ENCODE data around the gene CREB1.

CREB1 gene

DNA sequence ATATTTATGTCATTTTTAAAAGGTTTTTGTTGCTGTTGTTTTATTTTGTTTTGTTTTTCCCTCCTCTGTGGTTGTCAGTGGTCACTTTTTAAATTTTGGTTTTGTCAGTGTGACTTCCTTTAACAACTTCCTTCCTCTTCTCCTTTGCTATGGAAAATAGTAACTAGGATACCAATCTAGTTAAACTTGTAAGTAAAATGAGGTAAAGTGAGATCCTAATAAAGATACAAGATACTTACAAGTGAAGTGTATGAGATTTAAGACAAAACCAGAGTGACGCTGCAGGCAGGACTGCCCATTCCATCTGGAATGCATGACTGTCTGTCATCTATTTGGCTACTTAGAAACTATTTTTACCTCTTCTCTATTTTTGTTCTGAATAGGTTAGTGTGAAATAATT, 30.6 kb upstream of the CREB1 start:
- H3K79me2 ChIP-seq (ENCODE audit: low read length) = no peaks in the 10 kb centered on the region
- no peak overlapping the region for H3K9ac ChIP-seq (ENCODE audit: low read length)
- H3K4me2 ChIP-seq (ENCODE audit: low read length) = no peak overlapping the region
- no peak overlapping the region for H3K27ac ChIP-seq (ENCODE audit: low read length)
- no peaks in the 10 kb centered on the region for H3K27me3 ChIP-seq (ENCODE audit: low read depth, low read length)
- no peaks in the 10 kb centered on the region for H3K36me3 ChIP-seq (replicated peaks; ENCODE audit: low read depth, low read length)
- no peak overlapping the region for H3K4me3 ChIP-seq (ENCODE audit: low read length)
- H3K9me3 ChIP-seq (ENCODE audit: insufficient read depth, low read length) = no peaks in the 10 kb centered on the region
- peaks cover 22% of the 10 kb centered on the region for H3K4me1 ChIP-seq (ENCODE audit: low read length)
- no peaks in the 10 kb centered on the region for H4K20me1 ChIP-seq (ENCODE audit: insufficient read depth, low read length)
- H2AFZ ChIP-seq (ENCODE audit: low read depth, low read length) = no peak overlapping the region
- TF ChIP-seq EZH2phosphoT487 (IDR thresholded peaks at IDR 0.05; ENCODE audit: low read depth) = no peak
- TF ChIP-seq, protein P1, sequence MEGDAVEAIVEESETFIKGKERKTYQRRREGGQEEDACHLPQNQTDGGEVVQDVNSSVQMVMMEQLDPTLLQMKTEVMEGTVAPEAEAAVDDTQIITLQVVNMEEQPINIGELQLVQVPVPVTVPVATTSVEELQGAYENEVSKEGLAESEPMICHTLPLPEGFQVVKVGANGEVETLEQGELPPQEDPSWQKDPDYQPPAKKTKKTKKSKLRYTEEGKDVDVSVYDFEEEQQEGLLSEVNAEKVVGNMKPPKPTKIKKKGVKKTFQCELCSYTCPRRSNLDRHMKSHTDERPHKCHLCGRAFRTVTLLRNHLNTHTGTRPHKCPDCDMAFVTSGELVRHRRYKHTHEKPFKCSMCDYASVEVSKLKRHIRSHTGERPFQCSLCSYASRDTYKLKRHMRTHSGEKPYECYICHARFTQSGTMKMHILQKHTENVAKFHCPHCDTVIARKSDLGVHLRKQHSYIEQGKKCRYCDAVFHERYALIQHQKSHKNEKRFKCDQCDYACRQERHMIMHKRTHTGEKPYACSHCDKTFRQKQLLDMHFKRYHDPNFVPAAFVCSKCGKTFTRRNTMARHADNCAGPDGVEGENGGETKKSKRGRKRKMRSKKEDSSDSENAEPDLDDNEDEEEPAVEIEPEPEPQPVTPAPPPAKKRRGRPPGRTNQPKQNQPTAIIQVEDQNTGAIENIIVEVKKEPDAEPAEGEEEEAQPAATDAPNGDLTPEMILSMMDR (IDR thresholded peaks at IDR 0.05; ENCODE audit: low read depth, low read length) = no peak

DNA sequence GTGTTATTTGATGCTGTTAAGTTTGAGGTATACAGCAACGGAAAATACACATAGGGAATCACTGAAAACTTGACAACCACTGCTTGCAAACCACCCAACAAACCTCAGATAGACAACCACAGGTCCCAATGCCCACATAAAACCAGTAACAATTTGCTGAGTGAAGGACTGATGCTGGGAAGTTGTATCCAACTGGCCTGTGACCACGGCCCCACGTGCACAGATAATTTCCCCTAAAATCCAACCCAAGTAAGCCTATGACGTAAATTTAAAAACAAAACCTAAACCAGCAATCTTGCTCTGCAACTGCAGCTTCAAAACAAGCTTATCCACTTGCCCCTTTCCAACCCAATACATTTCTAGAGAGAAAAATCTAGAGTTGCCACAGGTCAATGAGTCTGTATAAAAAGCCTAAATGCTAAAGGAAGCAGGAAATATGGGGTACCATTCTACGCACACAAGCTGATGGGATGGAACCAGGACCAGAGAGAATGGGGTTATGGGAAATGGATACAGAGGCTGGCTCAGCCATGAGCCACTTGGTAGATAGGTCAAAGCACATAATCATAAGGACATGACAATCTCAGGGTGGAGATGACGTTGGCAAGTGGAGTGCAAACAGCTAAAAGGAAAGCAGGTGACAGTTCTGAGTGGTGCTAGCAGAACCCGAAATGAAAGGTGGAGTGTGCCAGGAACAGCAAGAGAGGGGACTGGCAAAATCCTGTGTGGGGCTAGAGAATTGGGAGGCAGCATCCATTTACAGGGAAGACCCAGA, 27.8 kb upstream of the CREB1 start:
- H3K27me3 ChIP-seq (ENCODE audit: low read depth, low read length) = no peaks in the 10 kb centered on the region
- TF ChIP-seq, protein P1 (IDR thresholded peaks at IDR 0.05; ENCODE audit: low read depth, low read length) = no peak
- TF ChIP-seq EZH2phosphoT487 (IDR thresholded peaks at IDR 0.05; ENCODE audit: low read depth) = no peak
- peak overlapping the region; percentile 50; the same call in 1 of the 2 replicates for H3K4me2 ChIP-seq (ENCODE audit: low read length)
- H2AFZ ChIP-seq (ENCODE audit: low read depth, low read length) = no peak overlapping the region
- no peaks in the 10 kb centered on the region for H4K20me1 ChIP-seq (ENCODE audit: insufficient read depth, low read length)
- no peak overlapping the region for H3K9ac ChIP-seq (ENCODE audit: low read length)
- H3K27ac ChIP-seq (ENCODE audit: low read length) = no peak overlapping the region
- no peaks in the 10 kb centered on the region for H3K79me2 ChIP-seq (ENCODE audit: low read length)
- no peak overlapping the region for H3K4me3 ChIP-seq (ENCODE audit: low read length)
- no peaks in the 10 kb centered on the region for H3K9me3 ChIP-seq (ENCODE audit: insufficient read depth, low read length)
- H3K36me3 ChIP-seq (replicated peaks; ENCODE audit: low read depth, low read length) = no peaks in the 10 kb centered on the region
- peaks cover 49% of the 10 kb centered on the region for H3K4me1 ChIP-seq (ENCODE audit: low read length)

DNA sequence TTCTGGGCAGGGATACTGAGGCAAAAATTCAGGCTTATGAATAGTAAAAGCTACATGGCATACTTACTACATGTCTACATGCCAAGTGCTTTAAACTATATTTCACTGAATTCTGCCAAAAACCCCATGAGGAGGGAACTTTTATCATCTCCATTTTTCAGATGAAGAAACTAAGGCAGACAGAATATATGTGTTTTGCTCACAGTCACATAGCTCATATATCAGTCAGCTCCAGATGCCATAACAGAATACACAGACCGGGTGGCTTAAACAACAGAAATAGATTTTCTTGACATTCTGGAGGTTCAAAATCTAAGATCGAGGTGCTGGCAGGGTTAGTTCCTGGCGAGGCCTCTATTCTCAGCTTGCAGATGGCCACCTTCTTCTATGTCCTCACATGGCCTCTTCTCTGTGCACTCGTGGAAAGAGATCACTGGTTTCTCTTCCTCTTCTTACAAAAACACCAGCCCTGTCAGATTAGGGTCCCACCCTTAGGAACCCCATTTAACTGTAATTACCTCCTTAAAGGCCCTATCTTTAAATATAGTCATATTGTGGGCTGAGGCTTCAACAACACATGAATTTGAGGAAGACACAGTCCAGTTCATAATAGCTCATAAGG, 27.1 kb upstream of the CREB1 start:
- no peaks in the 10 kb centered on the region for H3K27me3 ChIP-seq (ENCODE audit: low read depth, low read length)
- H3K79me2 ChIP-seq (ENCODE audit: low read length) = no peaks in the 10 kb centered on the region
- TF ChIP-seq, protein P1 (IDR thresholded peaks at IDR 0.05; ENCODE audit: low read depth, low read length) = no peak
- no peak for TF ChIP-seq EZH2phosphoT487 (IDR thresholded peaks at IDR 0.05; ENCODE audit: low read depth)
- peak overlapping the region; percentile 2; the same call in 1 of the 2 replicates for H3K9ac ChIP-seq (ENCODE audit: low read length)
- peaks cover 49% of the 10 kb centered on the region for H3K4me1 ChIP-seq (ENCODE audit: low read length)
- peak overlapping the region; percentile 17; the same call in 1 of the 2 replicates for H2AFZ ChIP-seq (ENCODE audit: low read depth, low read length)
- no peaks in the 10 kb centered on the region for H3K36me3 ChIP-seq (replicated peaks; ENCODE audit: low read depth, low read length)
- no peaks in the 10 kb centered on the region for H4K20me1 ChIP-seq (ENCODE audit: insufficient read depth, low read length)
- H3K4me3 ChIP-seq (ENCODE audit: low read length) = no peak overlapping the region; the same call in 1 of the 2 replicates
- H3K27ac ChIP-seq (ENCODE audit: low read length) = no peak overlapping the region; the same call in 1 of the 2 replicates
- no peaks in the 10 kb centered on the region for H3K9me3 ChIP-seq (ENCODE audit: insufficient read depth, low read length)
- H3K4me2 ChIP-seq (ENCODE audit: low read length) = peak overlapping the region; percentile 50

DNA sequence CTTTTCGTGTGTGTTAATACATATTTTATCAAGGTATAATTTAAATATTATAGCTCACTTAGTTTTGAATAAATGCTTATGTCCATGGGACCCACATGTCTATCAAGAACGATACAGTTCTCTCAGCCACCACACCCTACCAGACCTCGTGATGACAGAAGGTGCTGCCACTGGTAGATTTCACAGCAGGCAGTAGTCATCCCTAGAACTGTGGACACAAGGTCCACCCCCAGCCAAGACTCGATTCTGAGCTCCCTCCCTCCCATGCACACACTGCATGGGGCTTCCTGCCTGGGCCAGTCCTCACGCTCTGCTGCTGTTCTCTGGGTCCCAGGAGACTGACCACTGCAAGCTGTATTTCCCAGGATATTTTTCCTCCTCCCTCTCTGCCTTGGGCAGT, 26.5 kb upstream of the CREB1 start:
- Histone ChIP-seq H3K9ac (ENCODE audit: low read length) (peak overlapping the region; percentile 2; the same call in 1 of the 2 replicates), H3K27ac (ENCODE audit: low read length) (no peak overlapping the region; the same call in 1 of the 2 replicates), H2AFZ (ENCODE audit: low read depth, low read length) (peak overlapping the region; percentile 17; the same call in 1 of the 2 replicates), H3K4me2 (ENCODE audit: low read length) (peak overlapping the region; percentile 50), H3K4me1 (ENCODE audit: low read length) (peaks cover 49% of the 10 kb centered on the region), H4K20me1 (ENCODE audit: insufficient read depth, low read length) (no peaks in the 10 kb centered on the region), H3K9me3 (ENCODE audit: insufficient read depth, low read length) (no peaks in the 10 kb centered on the region), H3K36me3 (replicated peaks; ENCODE audit: low read depth, low read length) (no peaks in the 10 kb centered on the region), H3K4me3 (ENCODE audit: low read length) (no peak overlapping the region; the same call in 1 of the 2 replicates), H3K79me2 (ENCODE audit: low read length) (no peaks in the 10 kb centered on the region), H3K27me3 (ENCODE audit: low read depth, low read length) (no peaks in the 10 kb centered on the region)
- TF ChIP-seq EZH2phosphoT487 (IDR thresholded peaks at IDR 0.05; ENCODE audit: low read depth) = no peak
- TF ChIP-seq, protein P1 (IDR thresholded peaks at IDR 0.05; ENCODE audit: low read depth, low read length) = no peak
